HepG2 (cell line): ENCODE data around the gene SLC22A14. TPM values are rescaled to one million over a fixed set of nuclear protein-coding genes. Genes with fewer than 3 reads are reported as not detected.
A peak's percentile ranks its signal among the peaks of the same experiment; 100 is the strongest.

Experiments
- CENPX ChIP-seq: sonication (generic); formaldehyde crosslinking; IDR thresholded peaks from 2 replicates; pipeline ENCODE4 v1.9.0; 2021; ENCODE audit warnings: mild to moderate bottlenecking, missing genetic modification reagents, moderate library complexity
- ESRRA ChIP-seq: sonication (generic); formaldehyde crosslinking; IDR thresholded peaks from 2 replicates; pipeline ENCODE4 v1.5.1; 2020; ENCODE audit warnings: mild to moderate bottlenecking, low read depth, missing genetic modification reagents
- HOXD1 ChIP-seq: sonication (generic); formaldehyde crosslinking; IDR thresholded peaks from 2 replicates; pipeline ENCODE4 v1.5.0; 2020; ENCODE audit warnings: missing genetic modification reagents
- MED1 ChIP-seq: sonication (generic); formaldehyde crosslinking; IDR thresholded peaks from 2 replicates; pipeline ENCODE4 v1.4.0; 2020; ENCODE audit warnings: missing genetic modification reagents
- MIXL1 ChIP-seq: IDR thresholded peaks from 2 replicates; pipeline ENCODE4 v1.6.1; 2016
- PHF20 ChIP-seq: sonication (generic); formaldehyde crosslinking; IDR thresholded peaks from 2 replicates; pipeline ENCODE4 v1.5.0; 2020; ENCODE audit warnings: mild to moderate bottlenecking, missing genetic modification reagents
- RAD21 ChIP-seq: fragments of 450-650 bp; formaldehyde crosslinking; IDR thresholded peaks from 2 replicates; pipeline ENCODE4 v1.5.0; 2020; ENCODE audit warnings: mild to moderate bottlenecking
- SMARCE1 ChIP-seq: fragments of 450-650 bp; IDR thresholded peaks from 2 replicates; pipeline ENCODE4 v1.6.1; 2017; ENCODE audit warnings: borderline replicate concordance
- ZBTB20 ChIP-seq: sonication (generic); formaldehyde crosslinking; IDR thresholded peaks from 2 replicates; pipeline ENCODE4 v1.8.1; 2023; ENCODE audit warnings: missing genetic modification reagents, low read depth, mild to moderate bottlenecking, borderline replicate concordance
- ZMYM4 ChIP-seq: sonication (generic); formaldehyde crosslinking; IDR thresholded peaks from 2 replicates; pipeline ENCODE4 v1.8.1; 2023; ENCODE audit warnings: mild to moderate bottlenecking, missing genetic modification reagents
- ZNF205 ChIP-seq: IDR thresholded peaks from 2 replicates; pipeline ENCODE4 v1.6.1; 2018; ENCODE audit warnings: missing biosample characterization, missing genetic modification reagents
- ZNF841 ChIP-seq: sonication (generic); formaldehyde crosslinking; IDR thresholded peaks from 2 replicates; pipeline ENCODE4 v1.8.1; 2023; ENCODE audit warnings: missing genetic modification reagents, borderline replicate concordance
- polyA plus RNA-seq, 8 experiments: library from polyadenylated mRNA; depleted of rRNA in 3 of 8; stranded (reverse) in 7 of 8; unstranded in 1 of 8; fragments of >200 nt; fragmentation: Illumina TruSeq in 4 of 8; extraction: Trizol in 4 of 8; gene quantifications; 2 replicates each; pipeline versions ENCODE4 v1.2.1 to v1.2.3, GENCODE V29; 2011 to 2016; ENCODE audit warnings: low read depth in 4 of 8, missing spikeins in 1 of 8, mixed read lengths in 1 of 8; ENCODE audit not compliant: insufficient read depth in 1 of 8
- total RNA-seq, 5 experiments: library from RNA; depleted of rRNA; stranded (reverse); fragments of >200 nt; fragmentation: Illumina TruSeq; extraction: Trizol; gene quantifications; 2 replicates each; pipeline ENCODE4 v1.2.3, GENCODE V29; 2016; ENCODE audit warnings: low read depth in 1 of 5
- TF ChIP-seq, protein P1 (sequence below): sonication (generic); formaldehyde crosslinking; IDR thresholded peaks from 2 replicates; pipeline ENCODE4 v1.5.0; 2020; ENCODE audit warnings: mild to moderate bottlenecking, missing genetic modification reagents
- TF ChIP-seq, protein P2 (sequence below): sonication (generic); formaldehyde crosslinking; IDR thresholded peaks from 2 replicates; pipeline ENCODE4 v1.8.0; 2022; ENCODE audit warnings: mild to moderate bottlenecking, missing genetic modification reagents
- TF ChIP-seq, protein P3 (sequence below): sonication (generic); formaldehyde crosslinking; IDR thresholded peaks from 2 replicates; pipeline ENCODE4 v1.4.0; 2020; ENCODE audit warnings: missing genetic modification reagents
- TF ChIP-seq, protein P4 (sequence below): sonication (generic); formaldehyde crosslinking; IDR thresholded peaks from 2 replicates; pipeline ENCODE4 v1.5.0; 2020; ENCODE audit warnings: mild to moderate bottlenecking, missing genetic modification reagents, borderline replicate concordance
- TF ChIP-seq, protein P5 (sequence below): sonication (generic); formaldehyde crosslinking; IDR thresholded peaks from 2 replicates; pipeline ENCODE4 v1.4.0; 2020; ENCODE audit warnings: missing genetic modification reagents

The SLC22A14 gene
- total and polyA plus RNA-seq, 2 of the 13 experiments (the other 11 are each of a cell fraction or from before 2014, with no cell fraction given): 0.03 TPM; not detected in 1

DNA sequence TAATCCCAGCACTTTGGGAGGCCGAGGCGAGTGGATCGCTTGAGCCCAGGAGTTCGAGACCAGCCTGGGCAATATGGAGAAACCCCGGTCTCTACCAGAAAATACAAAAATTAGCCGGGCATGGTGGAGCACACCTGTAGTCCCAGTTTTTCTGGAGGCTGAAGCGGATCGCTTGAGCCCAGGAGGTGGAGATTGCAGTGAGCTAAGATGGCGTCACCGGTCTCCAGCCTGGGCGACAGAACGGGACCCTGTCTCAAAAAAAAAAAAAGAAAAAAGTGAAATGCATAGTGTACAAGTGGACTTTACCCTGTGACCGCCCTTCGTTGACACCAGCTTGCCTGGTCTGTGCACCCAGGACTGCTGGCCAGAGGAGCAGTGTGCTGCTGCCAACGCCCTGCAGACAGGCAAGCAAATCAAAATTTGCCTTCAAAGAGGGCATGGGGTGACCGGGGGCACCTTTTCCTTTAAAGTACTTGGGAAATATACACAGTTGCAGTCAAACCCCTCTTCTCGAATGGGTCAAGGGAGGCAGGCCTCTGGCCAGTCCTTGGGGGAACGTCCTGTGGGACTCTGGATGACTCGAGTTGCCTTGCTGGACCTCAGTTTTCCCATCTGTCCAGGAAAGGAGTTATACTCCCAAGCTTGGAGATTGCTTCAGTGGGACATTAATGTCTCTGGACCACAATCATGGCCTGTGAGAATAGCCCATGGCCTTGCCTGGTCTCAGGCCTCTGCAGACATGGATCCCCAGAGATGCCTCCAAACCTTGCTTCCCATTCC lies 65.5 kb downstream of the SLC22A14 start (continued):
- TF ChIP-seq, protein P1, sequence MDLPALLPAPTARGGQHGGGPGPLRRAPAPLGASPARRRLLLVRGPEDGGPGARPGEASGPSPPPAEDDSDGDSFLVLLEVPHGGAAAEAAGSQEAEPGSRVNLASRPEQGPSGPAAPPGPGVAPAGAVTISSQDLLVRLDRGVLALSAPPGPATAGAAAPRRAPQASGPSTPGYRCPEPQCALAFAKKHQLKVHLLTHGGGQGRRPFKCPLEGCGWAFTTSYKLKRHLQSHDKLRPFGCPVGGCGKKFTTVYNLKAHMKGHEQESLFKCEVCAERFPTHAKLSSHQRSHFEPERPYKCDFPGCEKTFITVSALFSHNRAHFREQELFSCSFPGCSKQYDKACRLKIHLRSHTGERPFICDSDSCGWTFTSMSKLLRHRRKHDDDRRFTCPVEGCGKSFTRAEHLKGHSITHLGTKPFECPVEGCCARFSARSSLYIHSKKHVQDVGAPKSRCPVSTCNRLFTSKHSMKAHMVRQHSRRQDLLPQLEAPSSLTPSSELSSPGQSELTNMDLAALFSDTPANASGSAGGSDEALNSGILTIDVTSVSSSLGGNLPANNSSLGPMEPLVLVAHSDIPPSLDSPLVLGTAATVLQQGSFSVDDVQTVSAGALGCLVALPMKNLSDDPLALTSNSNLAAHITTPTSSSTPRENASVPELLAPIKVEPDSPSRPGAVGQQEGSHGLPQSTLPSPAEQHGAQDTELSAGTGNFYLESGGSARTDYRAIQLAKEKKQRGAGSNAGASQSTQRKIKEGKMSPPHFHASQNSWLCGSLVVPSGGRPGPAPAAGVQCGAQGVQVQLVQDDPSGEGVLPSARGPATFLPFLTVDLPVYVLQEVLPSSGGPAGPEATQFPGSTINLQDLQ (CRISPR knock-in tag): no peak
- TF ChIP-seq ZBTB20 (CRISPR knock-in tag) (no peak), MIXL1 (CRISPR knock-in tag) (peak; percentile 35; the same call in 1 of the 2 replicates), SMARCE1 (no peak), ZMYM4 (no peak), CENPX (CRISPR knock-in tag) (no peak), ZNF841 (no peak), PHF20 (CRISPR knock-in tag) (no peak), HOXD1 (no peak; the same call in 1 of the 2 replicates), ESRRA (peak; percentile 82; the same call in 1 of the 2 replicates), ZNF205 (CRISPR knock-in tag) (no peak), RAD21 (CRISPR knock-in tag) (no peak), MED1 (peak; percentile 45; the same call in 1 of the 2 replicates)
- TF ChIP-seq, protein P2, sequence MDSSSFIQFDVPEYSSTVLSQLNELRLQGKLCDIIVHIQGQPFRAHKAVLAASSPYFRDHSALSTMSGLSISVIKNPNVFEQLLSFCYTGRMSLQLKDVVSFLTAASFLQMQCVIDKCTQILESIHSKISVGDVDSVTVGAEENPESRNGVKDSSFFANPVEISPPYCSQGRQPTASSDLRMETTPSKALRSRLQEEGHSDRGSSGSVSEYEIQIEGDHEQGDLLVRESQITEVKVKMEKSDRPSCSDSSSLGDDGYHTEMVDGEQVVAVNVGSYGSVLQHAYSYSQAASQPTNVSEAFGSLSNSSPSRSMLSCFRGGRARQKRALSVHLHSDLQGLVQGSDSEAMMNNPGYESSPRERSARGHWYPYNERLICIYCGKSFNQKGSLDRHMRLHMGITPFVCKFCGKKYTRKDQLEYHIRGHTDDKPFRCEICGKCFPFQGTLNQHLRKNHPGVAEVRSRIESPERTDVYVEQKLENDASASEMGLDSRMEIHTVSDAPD (CRISPR knock-in tag): 0 out of 2 replicates have a peak, but pooled peaks have one; percentile 23
- TF ChIP-seq, protein P3, sequence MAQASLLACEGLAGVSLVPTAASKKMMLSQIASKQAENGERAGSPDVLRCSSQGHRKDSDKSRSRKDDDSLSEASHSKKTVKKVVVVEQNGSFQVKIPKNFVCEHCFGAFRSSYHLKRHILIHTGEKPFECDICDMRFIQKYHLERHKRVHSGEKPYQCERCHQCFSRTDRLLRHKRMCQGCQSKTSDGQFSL (CRISPR knock-in tag): no peak
- TF ChIP-seq, protein P4, sequence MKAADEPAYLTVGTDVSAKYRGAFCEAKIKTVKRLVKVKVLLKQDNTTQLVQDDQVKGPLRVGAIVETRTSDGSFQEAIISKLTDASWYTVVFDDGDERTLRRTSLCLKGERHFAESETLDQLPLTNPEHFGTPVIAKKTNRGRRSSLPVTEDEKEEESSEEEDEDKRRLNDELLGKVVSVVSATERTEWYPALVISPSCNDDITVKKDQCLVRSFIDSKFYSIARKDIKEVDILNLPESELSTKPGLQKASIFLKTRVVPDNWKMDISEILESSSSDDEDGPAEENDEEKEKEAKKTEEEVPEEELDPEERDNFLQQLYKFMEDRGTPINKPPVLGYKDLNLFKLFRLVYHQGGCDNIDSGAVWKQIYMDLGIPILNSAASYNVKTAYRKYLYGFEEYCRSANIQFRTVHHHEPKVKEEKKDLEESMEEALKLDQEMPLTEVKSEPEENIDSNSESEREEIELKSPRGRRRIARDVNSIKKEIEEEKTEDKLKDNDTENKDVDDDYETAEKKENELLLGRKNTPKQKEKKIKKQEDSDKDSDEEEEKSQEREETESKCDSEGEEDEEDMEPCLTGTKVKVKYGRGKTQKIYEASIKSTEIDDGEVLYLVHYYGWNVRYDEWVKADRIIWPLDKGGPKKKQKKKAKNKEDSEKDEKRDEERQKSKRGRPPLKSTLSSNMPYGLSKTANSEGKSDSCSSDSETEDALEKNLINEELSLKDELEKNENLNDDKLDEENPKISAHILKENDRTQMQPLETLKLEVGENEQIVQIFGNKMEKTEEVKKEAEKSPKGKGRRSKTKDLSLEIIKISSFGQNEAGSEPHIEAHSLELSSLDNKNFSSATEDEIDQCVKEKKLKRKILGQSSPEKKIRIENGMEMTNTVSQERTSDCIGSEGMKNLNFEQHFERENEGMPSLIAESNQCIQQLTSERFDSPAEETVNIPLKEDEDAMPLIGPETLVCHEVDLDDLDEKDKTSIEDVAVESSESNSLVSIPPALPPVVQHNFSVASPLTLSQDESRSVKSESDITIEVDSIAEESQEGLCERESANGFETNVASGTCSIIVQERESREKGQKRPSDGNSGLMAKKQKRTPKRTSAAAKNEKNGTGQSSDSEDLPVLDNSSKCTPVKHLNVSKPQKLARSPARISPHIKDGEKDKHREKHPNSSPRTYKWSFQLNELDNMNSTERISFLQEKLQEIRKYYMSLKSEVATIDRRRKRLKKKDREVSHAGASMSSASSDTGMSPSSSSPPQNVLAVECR (CRISPR knock-in tag): no peak; the same call in 1 of the 2 replicates
- TF ChIP-seq, protein P5, sequence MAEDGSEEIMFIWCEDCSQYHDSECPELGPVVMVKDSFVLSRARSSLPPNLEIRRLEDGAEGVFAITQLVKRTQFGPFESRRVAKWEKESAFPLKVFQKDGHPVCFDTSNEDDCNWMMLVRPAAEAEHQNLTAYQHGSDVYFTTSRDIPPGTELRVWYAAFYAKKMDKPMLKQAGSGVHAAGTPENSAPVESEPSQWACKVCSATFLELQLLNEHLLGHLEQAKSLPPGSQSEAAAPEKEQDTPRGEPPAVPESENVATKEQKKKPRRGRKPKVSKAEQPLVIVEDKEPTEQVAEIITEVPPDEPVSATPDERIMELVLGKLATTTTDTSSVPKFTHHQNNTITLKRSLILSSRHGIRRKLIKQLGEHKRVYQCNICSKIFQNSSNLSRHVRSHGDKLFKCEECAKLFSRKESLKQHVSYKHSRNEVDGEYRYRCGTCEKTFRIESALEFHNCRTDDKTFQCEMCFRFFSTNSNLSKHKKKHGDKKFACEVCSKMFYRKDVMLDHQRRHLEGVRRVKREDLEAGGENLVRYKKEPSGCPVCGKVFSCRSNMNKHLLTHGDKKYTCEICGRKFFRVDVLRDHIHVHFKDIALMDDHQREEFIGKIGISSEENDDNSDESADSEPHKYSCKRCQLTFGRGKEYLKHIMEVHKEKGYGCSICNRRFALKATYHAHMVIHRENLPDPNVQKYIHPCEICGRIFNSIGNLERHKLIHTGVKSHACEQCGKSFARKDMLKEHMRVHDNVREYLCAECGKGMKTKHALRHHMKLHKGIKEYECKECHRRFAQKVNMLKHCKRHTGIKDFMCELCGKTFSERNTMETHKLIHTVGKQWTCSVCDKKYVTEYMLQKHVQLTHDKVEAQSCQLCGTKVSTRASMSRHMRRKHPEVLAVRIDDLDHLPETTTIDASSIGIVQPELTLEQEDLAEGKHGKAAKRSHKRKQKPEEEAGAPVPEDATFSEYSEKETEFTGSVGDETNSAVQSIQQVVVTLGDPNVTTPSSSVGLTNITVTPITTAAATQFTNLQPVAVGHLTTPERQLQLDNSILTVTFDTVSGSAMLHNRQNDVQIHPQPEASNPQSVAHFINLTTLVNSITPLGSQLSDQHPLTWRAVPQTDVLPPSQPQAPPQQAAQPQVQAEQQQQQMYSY: 0 out of 2 replicates have a peak, but pooled peaks have one; percentile 29
